ENCODE data around the gene GTPBP2.

- TF ChIP-seq EZH2 (optimal IDR thresholded peaks at IDR 0.05; ENCODE audit: low read depth, low read length) (no peak), CTCF (IDR thresholded peaks at IDR 0.05; ENCODE audit: low read length) (no peak)
Measured at GRCh38 chr6:43622541-43622940, 6.5 kb downstream of the GTPBP2 start.
